HG03565 (cell line): ENCODE measurements around the gene CRYGB.

Experiments used
- ATAC-seq: cut with Tn5 transposase; IDR thresholded peaks from one replicate; pipeline ENCODE4 v1.9.1; 2021; ENCODE audit warnings: mild to moderate bottlenecking, moderate library complexity; ENCODE audit not compliant: unreplicated experiment

The CRYGB gene

GRCh38 chr2:208146006-208146405, at the start of gene CRYGB:
Gene CRYGB, minus strand, starts transcription at chr2:208146158. Its CDS starts 38 bp downstream, at chr2:208146120.
- ATAC-seq = no peak

- no peak for ATAC-seq
Observed at GRCh38 chr2:208195531-208195930, 49.6 kb upstream of the CRYGB start.

- no peak for ATAC-seq
Observed at GRCh38 chr2:208192611-208193236, 46.8 kb upstream of the CRYGB start.

- no peak for ATAC-seq
Observed at GRCh38 chr2:208189810-208190503, 44.0 kb upstream of the CRYGB start, which contains the start of gene C2orf80. Gene C2orf80, minus strand, starts transcription at chr2:208190030. Its CDS starts 3,044 bp downstream, at chr2:208186986.

- no peak for ATAC-seq
Observed at GRCh38 chr2:208189069-208189809, 43.3 kb upstream of the CRYGB start.

GRCh38 chr2:208186893-208187292, 40.9 kb upstream of the CRYGB start:
- ATAC-seq = no peak

GRCh38 chr2:208186465-208186864, 40.5 kb upstream of the CRYGB start:
- ATAC-seq = no peak

- no peak for ATAC-seq
Observed at GRCh38 chr2:208183972-208184705, 38.2 kb upstream of the CRYGB start.

GRCh38 chr2:208183526-208183925, 37.6 kb upstream of the CRYGB start:
- no peak for ATAC-seq

GRCh38 chr2:208182835-208183234, 36.9 kb upstream of the CRYGB start:
- no peak for ATAC-seq

GRCh38 chr2:208179028-208179609, 33.2 kb upstream of the CRYGB start:
- ATAC-seq = no peak

GRCh38 chr2:208175840-208176153, 29.8 kb upstream of the CRYGB start:
- no peak for ATAC-seq

GRCh38 chr2:208175069-208175839, 29.3 kb upstream of the CRYGB start:
- peak; percentile 98 for ATAC-seq

- ATAC-seq = no peak
Observed at GRCh38 chr2:208174144-208174543, 28.2 kb upstream of the CRYGB start.

GRCh38 chr2:208172125-208172524, 26.2 kb upstream of the CRYGB start:
- no peak for ATAC-seq

- ATAC-seq = no peak
Observed at GRCh38 chr2:208164951-208165755, 19.2 kb upstream of the CRYGB start.

GRCh38 chr2:208163489-208163888, 17.5 kb upstream of the CRYGB start, which contains the start of gene CRYGA:
Gene CRYGA, minus strand, starts transcription at chr2:208163589. Its CDS starts 33 bp downstream, at chr2:208163556.
- ATAC-seq = no peak

- ATAC-seq = no peak
Observed at GRCh38 chr2:208156439-208156838, 10.5 kb upstream of the CRYGB start.

GRCh38 chr2:208153156-208153555, 7.2 kb upstream of the CRYGB start:
- no peak for ATAC-seq
